Measurements from ENCODE around the gene SSTR5. TPM values are rescaled to one million over a fixed set of nuclear protein-coding genes. Genes with fewer than 3 reads are reported as not detected.

SSTR5 gene
- total RNA-seq, 1 donor from 2014 or later = not detected

- Mint-ChIP-seq H3K27me3 (peaks cover 4% of the 10 kb centered on the region), H3K36me3 (ENCODE audit: low read depth) (no peaks in the 10 kb centered on the region), H3K4me1 (no peaks in the 10 kb centered on the region), H3K4me3 (no peak overlapping the region), H3K9me3 (no peaks in the 10 kb centered on the region), H3K27ac (no peak overlapping the region)
- DNase-seq (no peak), ATAC-seq (ENCODE audit: low read depth) (no peak)
- ChIA-PET CTCF (no interaction called here), POLR2A (no interaction called here)
- intact Hi-C loops (cut with micrococcal nuclease) = no loop called here
- no peak for TF ChIP-seq CTCF (IDR thresholded peaks at IDR 0.05)
Measured at GRCh38 chr16:1027501-1027815, 45.1 kb upstream of the SSTR5 start.

GRCh38 chr16:1028056-1028455 lies 44.5 kb upstream of the SSTR5 start:
- Mint-ChIP-seq H3K4me1 (no peaks in the 10 kb centered on the region), H3K9me3 (no peaks in the 10 kb centered on the region), H3K27me3 (peaks cover 4% of the 10 kb centered on the region), H3K36me3 (ENCODE audit: low read depth) (no peaks in the 10 kb centered on the region), H3K27ac (no peak overlapping the region), H3K4me3 (no peak overlapping the region)
- intact Hi-C loops (cut with micrococcal nuclease) = no loop called here
- CTCF ChIA-PET = no interaction called here
- DNase-seq (no peak), ATAC-seq (ENCODE audit: low read depth) (no peak)
- POLR2A ChIA-PET = no interaction called here
- no peak for TF ChIP-seq CTCF (IDR thresholded peaks at IDR 0.05)

DNA sequence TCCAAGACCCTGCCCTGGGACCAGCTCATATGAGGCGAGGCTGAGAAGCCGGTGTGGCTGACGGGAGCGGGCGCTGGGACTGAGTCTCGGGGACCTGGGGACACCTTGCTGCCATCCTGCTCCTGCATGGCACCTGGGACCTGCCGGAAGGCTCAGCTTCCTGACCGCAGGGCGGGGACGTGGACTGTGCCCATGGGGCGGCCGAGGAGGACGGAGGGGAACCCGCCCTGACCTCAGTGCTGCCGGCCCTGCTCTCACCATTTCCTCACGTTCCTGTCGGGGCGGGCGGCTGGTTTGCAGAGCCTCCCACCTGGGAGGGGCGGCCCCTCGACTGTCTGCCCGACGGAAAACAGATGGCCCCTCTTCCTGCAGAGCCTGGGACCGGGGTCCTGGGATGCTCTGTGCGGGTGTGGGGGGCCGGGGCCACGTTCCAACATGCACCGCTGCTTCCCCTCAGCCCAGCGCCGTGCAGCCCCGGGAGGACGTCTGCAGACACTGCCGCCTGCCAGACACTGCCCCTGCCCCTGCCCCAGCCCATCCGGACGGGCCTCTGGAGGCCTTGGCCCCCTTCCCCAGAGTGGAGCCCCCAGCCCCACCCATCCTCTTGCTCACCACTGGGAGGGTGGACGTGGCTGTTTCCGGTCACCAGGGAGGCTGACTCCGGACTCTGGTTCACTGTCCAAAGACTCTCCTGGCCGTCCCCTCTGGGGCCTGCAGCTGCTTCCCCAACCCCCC lies 43.9 kb upstream of the SSTR5 start:
- H3K9me3 Mint-ChIP-seq = no peaks in the 10 kb centered on the region
- ChIA-PET CTCF (no interaction called here), POLR2A (no interaction called here)
- no peaks in the 10 kb centered on the region for H3K4me1 Mint-ChIP-seq
- no peaks in the 10 kb centered on the region for H3K36me3 Mint-ChIP-seq (ENCODE audit: low read depth)
- no peak for TF ChIP-seq CTCF (IDR thresholded peaks at IDR 0.05)
- H3K4me3 Mint-ChIP-seq = no peak overlapping the region
- peaks cover 4% of the 10 kb centered on the region for H3K27me3 Mint-ChIP-seq
- intact Hi-C loops (cut with micrococcal nuclease) = no loop called here
- no peak overlapping the region for H3K27ac Mint-ChIP-seq
- ATAC-seq (ENCODE audit: low read depth) (no peak), DNase-seq (no peak)

DNA sequence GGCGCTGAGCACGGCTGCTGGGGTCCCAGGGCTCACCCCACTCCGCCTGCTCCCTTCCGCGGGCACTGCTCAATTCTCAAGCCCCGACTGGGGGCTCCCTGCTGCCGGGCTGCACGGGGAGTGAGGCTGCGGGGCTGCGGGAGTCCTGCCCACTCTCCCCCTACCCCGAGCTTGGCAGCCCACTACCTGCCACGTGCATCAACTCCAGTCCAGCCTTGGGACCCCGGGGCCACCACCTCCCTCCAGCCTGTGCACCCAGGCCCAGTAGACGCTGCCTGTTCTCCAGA lies 43.3 kb upstream of the SSTR5 start:
- intact Hi-C loops (cut with micrococcal nuclease) = no loop called here
- H3K9me3 Mint-ChIP-seq = no peaks in the 10 kb centered on the region
- POLR2A ChIA-PET = no interaction called here
- CTCF ChIA-PET = no interaction called here
- H3K27ac Mint-ChIP-seq = no peak overlapping the region
- H3K36me3 Mint-ChIP-seq (ENCODE audit: low read depth) = no peaks in the 10 kb centered on the region
- H3K27me3 Mint-ChIP-seq = peaks cover 4% of the 10 kb centered on the region
- H3K4me3 Mint-ChIP-seq = no peak overlapping the region
- DNase-seq = no peak
- no peaks in the 10 kb centered on the region for H3K4me1 Mint-ChIP-seq
- TF ChIP-seq CTCF (IDR thresholded peaks at IDR 0.05) = no peak
- ATAC-seq (ENCODE audit: low read depth) = no peak

- Mint-ChIP-seq H3K4me3 (no peak overlapping the region), H3K27me3 (peaks cover 4% of the 10 kb centered on the region), H3K4me1 (no peaks in the 10 kb centered on the region), H3K36me3 (ENCODE audit: low read depth) (no peaks in the 10 kb centered on the region), H3K27ac (no peak overlapping the region), H3K9me3 (no peaks in the 10 kb centered on the region)
- CTCF ChIA-PET = no interaction called here
- POLR2A ChIA-PET = no interaction called here
- DNase-seq (no peak), ATAC-seq (ENCODE audit: low read depth) (no peak)
- intact Hi-C loops (cut with micrococcal nuclease) = no loop called here
- no peak for TF ChIP-seq CTCF (IDR thresholded peaks at IDR 0.05)
Measured at GRCh38 chr16:1030473-1030901, 42.1 kb upstream of the SSTR5 start.
